Measurements from ENCODE around the gene ZNF423. TPM values are rescaled to one million over a fixed set of nuclear protein-coding genes. Genes with fewer than 3 reads are reported as not detected.

The ZNF423 gene
- total RNA-seq, 2 donors from 2014 or later: 4.7 to 7.3 TPM

GRCh38 chr16:49592546-49593423, 263.1 kb downstream of the ZNF423 start:
- DNase-seq: no peak
- intact Hi-C loops (cut with DNase I): loop anchor here (5.0 kb wide), 2 partner anchors 100 to 185 kb away; no protein-coding TSS in a partner anchor
- Histone ChIP-seq H3K9ac (ENCODE audit: low read depth in 2 of 2, low read length in 2 of 2) (no peak overlapping the region), H3K9me3 (no peaks in the 10 kb centered on the region), H3K36me3 (no peaks in the 10 kb centered on the region), H3K4me3 (no peak overlapping the region), H3K27ac (no peak overlapping the region), H3K4me1 (no peaks in the 10 kb centered on the region), H3K27me3 (no peaks in the 10 kb centered on the region)
- TF ChIP-seq CTCF (IDR thresholded peaks at IDR 0.05): peak; percentile 52

DNA sequence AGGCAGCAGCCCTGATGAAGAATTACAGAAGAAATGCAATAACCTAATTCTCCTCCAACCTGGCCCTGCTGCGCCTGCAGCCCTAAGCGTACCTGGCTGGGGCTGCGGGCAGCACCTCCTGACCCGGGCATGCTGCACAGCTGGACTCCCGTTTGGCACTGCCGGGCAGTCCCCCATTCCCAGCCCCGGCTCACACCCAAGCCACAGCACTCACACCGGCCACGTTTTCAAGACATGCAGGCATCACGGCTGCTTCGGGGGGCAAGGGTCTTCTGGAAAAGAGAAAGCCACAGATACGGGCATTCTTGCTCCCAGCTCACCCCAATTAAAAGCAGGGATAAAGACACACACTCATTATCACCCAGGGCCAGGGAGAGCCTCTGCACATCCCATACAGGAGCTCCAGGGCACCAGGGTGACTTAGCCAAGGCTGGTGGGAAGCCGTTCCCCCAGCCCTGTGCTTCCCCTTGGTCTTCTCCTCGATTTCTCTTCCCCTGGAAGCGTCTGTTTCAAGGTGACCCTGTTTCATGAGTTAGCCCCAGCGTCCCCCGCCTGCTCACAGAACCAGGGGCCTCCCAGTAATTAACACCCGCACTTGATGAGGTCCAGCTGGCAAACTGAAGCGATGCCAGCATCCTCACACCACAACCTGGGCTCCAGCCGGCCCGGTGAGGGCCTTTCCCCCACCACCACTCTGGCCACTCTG, 265.6 kb downstream of the ZNF423 start:
- H3K27ac ChIP-seq: no peak overlapping the region
- intact Hi-C loops (cut with DNase I): loop anchor here (5.0 kb wide), 2 partner anchors 98 to 183 kb away; no protein-coding TSS in a partner anchor
- no peaks in the 10 kb centered on the region for H3K4me1 ChIP-seq
- H3K4me3 ChIP-seq: no peak overlapping the region
- no peak for TF ChIP-seq CTCF (IDR thresholded peaks at IDR 0.05)
- no peak for DNase-seq
- no peaks in the 10 kb centered on the region for H3K9me3 ChIP-seq
- H3K36me3 ChIP-seq: no peaks in the 10 kb centered on the region
- H3K27me3 ChIP-seq: no peaks in the 10 kb centered on the region
- no peak overlapping the region for H3K9ac ChIP-seq (ENCODE audit: low read depth in 2 of 2, low read length in 2 of 2)

DNA sequence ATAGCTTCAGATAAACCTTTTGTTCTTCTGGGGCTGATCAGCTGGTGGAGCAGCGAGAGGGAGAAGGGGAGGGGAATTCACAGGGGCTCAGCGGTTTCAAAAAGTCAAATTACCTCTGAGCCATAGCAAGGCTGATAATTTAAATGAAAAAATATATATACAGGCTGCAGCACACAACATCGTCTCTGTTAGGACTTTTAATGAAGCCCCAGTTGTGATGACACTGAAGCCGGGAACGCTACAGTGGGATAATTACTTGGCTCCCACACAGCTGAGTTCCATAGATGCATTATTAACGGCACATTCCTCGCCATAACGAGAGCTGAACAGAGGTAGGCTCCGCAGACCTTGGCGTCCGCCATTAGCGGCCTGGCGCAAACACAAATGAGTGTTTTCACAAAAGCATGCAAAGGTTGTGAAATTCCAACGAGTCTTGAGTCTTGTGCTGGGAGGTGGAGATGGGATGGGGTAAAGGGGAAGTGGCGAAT, 266.3 kb downstream of the ZNF423 start:
- H3K4me3 ChIP-seq: no peak overlapping the region
- H3K4me1 ChIP-seq: no peaks in the 10 kb centered on the region
- no peaks in the 10 kb centered on the region for H3K27me3 ChIP-seq
- H3K27ac ChIP-seq: no peak overlapping the region
- no peak for TF ChIP-seq CTCF (IDR thresholded peaks at IDR 0.05)
- no peak for DNase-seq
- H3K9ac ChIP-seq (ENCODE audit: low read depth in 2 of 2, low read length in 2 of 2): no peak overlapping the region
- H3K9me3 ChIP-seq: no peaks in the 10 kb centered on the region
- H3K36me3 ChIP-seq: no peaks in the 10 kb centered on the region
- intact Hi-C loops (cut with DNase I): loop anchor here (5.0 kb wide), 2 partner anchors 97 to 182 kb away; no protein-coding TSS in a partner anchor

DNA sequence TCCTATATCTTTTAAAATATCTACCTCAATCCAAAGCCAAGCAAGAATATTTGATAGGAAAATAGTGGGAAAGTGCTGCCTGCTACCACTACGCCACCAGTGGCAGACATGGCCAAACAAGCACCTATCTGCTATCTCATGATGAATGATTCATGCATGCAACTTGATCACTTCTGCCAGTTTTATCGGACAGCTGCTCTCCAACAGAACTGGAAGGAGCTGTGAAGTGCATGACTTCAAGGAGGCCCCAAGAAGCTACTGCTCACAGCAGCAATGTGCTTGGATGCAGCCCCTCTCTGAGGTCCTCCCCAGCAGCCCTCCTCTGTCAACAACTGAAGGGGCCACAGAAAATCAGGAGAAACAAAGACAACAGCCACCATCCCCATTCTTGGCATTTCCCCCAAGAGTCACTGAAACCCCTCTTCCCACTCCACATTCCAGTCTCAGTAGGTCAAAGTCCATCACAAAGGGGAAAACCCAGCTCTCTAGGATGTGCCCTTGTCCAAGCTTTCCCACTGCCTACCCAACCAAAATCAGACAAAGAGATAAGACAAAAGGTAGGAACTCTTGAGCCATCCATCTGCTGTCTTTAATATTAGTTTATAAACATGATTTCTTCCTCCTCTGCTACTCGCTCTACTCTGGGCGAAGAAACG, 267.1 kb downstream of the ZNF423 start:
- H3K27ac ChIP-seq: no peak overlapping the region
- no peaks in the 10 kb centered on the region for H3K4me1 ChIP-seq
- intact Hi-C loops (cut with DNase I): no loop called here
- H3K9me3 ChIP-seq: no peaks in the 10 kb centered on the region
- no peak for DNase-seq
- H3K9ac ChIP-seq (ENCODE audit: low read depth in 2 of 2, low read length in 2 of 2): no peak overlapping the region
- H3K27me3 ChIP-seq: no peaks in the 10 kb centered on the region
- no peak overlapping the region for H3K4me3 ChIP-seq
- no peaks in the 10 kb centered on the region for H3K36me3 ChIP-seq
- no peak for TF ChIP-seq CTCF (IDR thresholded peaks at IDR 0.05)

DNA sequence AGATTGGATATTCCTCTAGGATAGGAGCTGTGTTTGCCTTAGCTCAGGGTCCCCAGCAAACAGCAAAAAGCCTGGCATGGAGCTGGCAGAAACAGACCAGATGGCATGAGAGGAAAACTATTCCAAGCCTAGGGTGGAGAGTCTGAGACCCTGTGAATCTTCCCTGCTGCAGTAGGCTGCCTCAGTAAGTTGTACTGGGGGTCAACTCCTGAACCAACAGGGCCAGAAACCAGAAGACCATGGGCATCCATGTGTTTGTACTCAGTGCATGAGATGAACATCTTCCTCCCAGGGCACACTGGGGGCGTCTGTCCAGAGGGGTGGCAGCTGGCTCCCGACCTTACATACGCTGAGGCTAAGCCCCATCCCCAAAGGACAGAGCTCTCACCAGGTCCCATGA, 267.9 kb downstream of the ZNF423 start:
- H3K4me1 ChIP-seq: no peaks in the 10 kb centered on the region
- H3K4me3 ChIP-seq: no peak overlapping the region
- no peak overlapping the region for H3K27ac ChIP-seq
- DNase-seq: no peak
- intact Hi-C loops (cut with DNase I): no loop called here
- no peaks in the 10 kb centered on the region for H3K27me3 ChIP-seq
- no peak overlapping the region for H3K9ac ChIP-seq (ENCODE audit: low read depth in 2 of 2, low read length in 2 of 2)
- H3K9me3 ChIP-seq: no peaks in the 10 kb centered on the region
- no peak for TF ChIP-seq CTCF (IDR thresholded peaks at IDR 0.05)
- H3K36me3 ChIP-seq: no peaks in the 10 kb centered on the region
